B cell (primary cell): ENCODE results near the gene BACH2. TPM values are rescaled to one million over a fixed set of nuclear protein-coding genes. Genes with fewer than 3 reads are reported as not detected.
A peak's percentile ranks its signal among the peaks of the same experiment; 100 is the strongest.

Experiments used
- ATAC-seq: fragments of 200-7000 bp; cut with Tn5 transposase; one replicate; pipeline ENCODE4 v1.10.0; 2021; ENCODE audit warnings: low read depth, mild to moderate bottlenecking, moderate number of reproducible peaks, moderate library complexity
- CTCF ChIA-PET: fragments of 350-600 bp; sonication (Branson Sonifier 250); formaldehyde crosslinking; loops from one replicate; lab custom pipeline; 2021; ENCODE audit warnings: antibody characterized with exemption, inconsistent platforms; lab: Charles Lee
- POLR2A ChIA-PET: fragments of 350-600 bp; sonication (Branson Sonifier 250); formaldehyde crosslinking; loops from one replicate; lab custom pipeline; 2021; ENCODE audit warnings: antibody characterized with exemption; lab: Charles Lee
- DNase-seq: peaks from one replicate; pipeline ENCODE4 v3.0.0; 2013
- H2AFZ ChIP-seq: 2 replicates; pipeline ENCODE4 v1.6.1; 2012; ENCODE audit warnings: mild to moderate bottlenecking, low read depth, low read length; ENCODE audit not compliant: insufficient read depth, poor library complexity, severe bottlenecking
- H3K27ac ChIP-seq, 2 donors: 1 replicate in 1 of 2; 2 replicates in 1 of 2; pipeline ENCODE4 v1.5.1; 2012 to 2013; ENCODE audit warnings: low read length in 2 of 2, mild to moderate bottlenecking in 2 of 2, moderate library complexity in 1 of 2
- H3K27me3 ChIP-seq, 4 experiments: fragments of 200-600 bp in 1 of 4; sonication (generic) in 1 of 4; replicated peaks in 1 of 4; 1 replicate in 2 of 4; 2 replicates in 2 of 4; pipeline versions ENCODE4 v1.6.1 to v1.7.0; 2013 to 2016; ENCODE audit warnings: low read length in 3 of 4, mild to moderate bottlenecking in 2 of 4, mixed read lengths in 1 of 4, moderate library complexity in 1 of 4; ENCODE audit not compliant: insufficient read depth in 4 of 4, control insufficient read depth in 3 of 4; ENCODE audit errors: control extremely low read depth in 1 of 4
- H3K36me3 ChIP-seq, 2 experiments: replicated peaks in 1 of 2; 1 replicate in 1 of 2; 2 replicates in 1 of 2; pipeline versions ENCODE4 v1.6.1 to v1.7.1; 2013; ENCODE audit warnings: low read length in 1 of 2; ENCODE audit not compliant: insufficient read depth in 2 of 2, control insufficient read depth in 1 of 2; ENCODE audit errors: control extremely low read depth in 1 of 2, extremely low read depth in 1 of 2
- H3K4me1 ChIP-seq, 2 donors: fragments of 200-600 bp in 1 of 2; sonication (generic) in 1 of 2; 1 replicate in 1 of 2; 2 replicates in 1 of 2; pipeline versions ENCODE4 v1.5.1 to v1.6.1; 2013 to 2017; ENCODE audit warnings: low read length in 2 of 2; ENCODE audit not compliant: control insufficient read depth in 2 of 2, insufficient read depth in 2 of 2
- H3K4me2 ChIP-seq: replicated peaks from 2 replicates; pipeline ENCODE3; 2012; ENCODE audit warnings: mild to moderate bottlenecking, low read depth, low read length; ENCODE audit not compliant: poor library complexity, severe bottlenecking
- H3K4me3 ChIP-seq, 5 experiments: fragments of 200-600 bp in 1 of 5; sonication (generic) in 1 of 5; 1 replicate in 3 of 5; 2 replicates in 2 of 5; pipeline versions ENCODE4 v1.5.1 to v1.7.0; 2011 to 2016; ENCODE audit warnings: low read length in 4 of 5, mild to moderate bottlenecking in 4 of 5, low read depth in 2 of 5, control low read depth in 1 of 5, moderate library complexity in 1 of 5; ENCODE audit not compliant: insufficient read depth in 1 of 5; ENCODE audit errors: control extremely low read depth in 1 of 5, extremely low read depth in 1 of 5
- H3K79me2 ChIP-seq: fragments of 200-600 bp; sonication (generic); one replicate; pipeline ENCODE4 v1.6.0; 2016; ENCODE audit warnings: low read length; ENCODE audit not compliant: control insufficient read depth, insufficient read depth
- H3K9ac ChIP-seq: fragments of 200-600 bp; sonication (generic); 2 replicates; pipeline ENCODE4 v1.6.1; 2017; ENCODE audit warnings: mild to moderate bottlenecking, low read length, moderate library complexity
- H3K9me3 ChIP-seq, 3 donors: one replicate each; pipeline versions ENCODE4 v1.6.1 to v1.7.1; 2013; ENCODE audit warnings: low read length in 2 of 3; ENCODE audit not compliant: control insufficient read depth in 2 of 3, insufficient read depth in 1 of 3; ENCODE audit errors: control extremely low read depth in 1 of 3
- H4K20me1 ChIP-seq: 2 replicates; pipeline ENCODE4 v1.6.0; 2012; ENCODE audit warnings: mild to moderate bottlenecking, low read length; ENCODE audit not compliant: insufficient read depth, control insufficient read depth, poor library complexity, severe bottlenecking
- H3K27ac Mint-ChIP-seq: one replicate; pipeline ENCODE4 v1.8.0; 2021; ENCODE audit warnings: mixed read lengths
- H3K27me3 Mint-ChIP-seq: one replicate; pipeline ENCODE4 v1.8.0; 2021; ENCODE audit warnings: mixed read lengths
- H3K4me1 Mint-ChIP-seq: one replicate; pipeline ENCODE4 v1.8.0; 2021; ENCODE audit warnings: mixed read lengths
- H3K4me3 Mint-ChIP-seq: one replicate; pipeline ENCODE4 v1.8.0; 2021; ENCODE audit warnings: mixed read lengths
- H3K9me3 Mint-ChIP-seq: one replicate; pipeline ENCODE4 v1.8.0; 2022; ENCODE audit warnings: mixed read lengths; ENCODE audit not compliant: insufficient read depth
- EZH2 ChIP-seq: IDR thresholded peaks from 2 replicates; pipeline ENCODE4 v1.6.1; 2012; ENCODE audit warnings: borderline replicate concordance, low read depth, mild to moderate bottlenecking, moderate library complexity, low read length; ENCODE audit not compliant: insufficient read depth, poor library complexity, severe bottlenecking
- WGBS: methylation state at CpG from one replicate; pipeline ENCODE4 v1.1.5; 2013; ENCODE audit warnings: missing lambda C conversion rate; ENCODE audit not compliant: insufficient coverage; 5-methylcytosine and 5-hydroxymethylcytosine counted together
- intact Hi-C: fragments of 100-400 bp; cut with micrococcal nuclease; formaldehyde crosslinking; loops from one replicate; pipeline ENCODE4 v1.10.0; 2022
- polyA plus RNA-seq: library from polyadenylated mRNA; depleted of rRNA; stranded (reverse); fragments of >200 nt; gene quantifications from 2 replicates; pipeline ENCODE4 v1.2.3, GENCODE V29; 2012
- total RNA-seq, 2 donors: library from RNA; stranded (reverse); fragments of 120-200 nt in 1 of 2; gene quantifications; 1 replicate in 1 of 2; 2 replicates in 1 of 2; pipeline versions ENCODE4 v1.2.3 to v1.2.4, GENCODE V29; 2013 to 2022
- TF ChIP-seq, protein P1 (sequence below): fragments of 200-600 bp; IDR thresholded peaks from one replicate; pipeline ENCODE4 v1.8.0; 2022; ENCODE audit warnings: antibody characterized with exemption, mild to moderate bottlenecking

The BACH2 gene
- total and polyA plus RNA-seq, 2 donors (not counting 1 experiment from before 2014, with no cell fraction given), result 41.1 to 235 TPM

DNA sequence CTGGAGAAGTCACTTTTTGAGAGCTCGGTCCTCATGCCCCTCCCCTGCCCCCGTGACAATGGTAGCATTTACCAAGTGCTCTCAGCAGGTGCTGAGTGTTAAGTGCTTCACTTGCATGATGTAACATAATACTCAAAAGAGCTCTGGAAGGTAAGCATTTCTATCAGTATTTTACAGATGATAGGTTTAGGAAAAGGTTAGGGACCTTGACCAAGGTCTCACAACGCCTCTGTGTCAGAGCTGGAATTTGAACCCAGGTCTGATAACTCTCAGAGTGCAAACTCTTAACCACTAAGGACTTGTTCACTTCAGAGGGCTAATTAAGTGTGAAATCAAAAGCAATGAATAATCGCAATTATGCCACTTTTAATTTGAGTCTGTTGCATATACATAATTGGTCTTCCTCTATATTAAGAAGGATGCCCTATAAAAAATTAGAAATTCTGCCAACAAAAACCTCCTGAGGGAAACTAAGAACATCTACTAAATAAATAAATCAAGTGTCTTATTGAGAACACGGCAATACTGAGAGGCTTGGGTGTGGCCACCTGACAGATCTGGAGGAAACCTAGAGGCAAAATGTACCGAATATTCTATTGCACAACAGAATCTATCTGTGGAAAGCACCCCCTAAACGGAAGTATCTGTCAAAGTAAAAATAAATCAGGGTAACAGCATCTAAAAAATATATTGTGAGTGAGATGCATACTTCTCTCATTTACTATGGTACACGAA, 109.8 kb downstream of the BACH2 start:
- POLR2A ChIA-PET, result no interaction called here
- peaks cover 88% of the 10 kb centered on the region for H3K4me1 Mint-ChIP-seq
- TF ChIP-seq, protein P1, sequence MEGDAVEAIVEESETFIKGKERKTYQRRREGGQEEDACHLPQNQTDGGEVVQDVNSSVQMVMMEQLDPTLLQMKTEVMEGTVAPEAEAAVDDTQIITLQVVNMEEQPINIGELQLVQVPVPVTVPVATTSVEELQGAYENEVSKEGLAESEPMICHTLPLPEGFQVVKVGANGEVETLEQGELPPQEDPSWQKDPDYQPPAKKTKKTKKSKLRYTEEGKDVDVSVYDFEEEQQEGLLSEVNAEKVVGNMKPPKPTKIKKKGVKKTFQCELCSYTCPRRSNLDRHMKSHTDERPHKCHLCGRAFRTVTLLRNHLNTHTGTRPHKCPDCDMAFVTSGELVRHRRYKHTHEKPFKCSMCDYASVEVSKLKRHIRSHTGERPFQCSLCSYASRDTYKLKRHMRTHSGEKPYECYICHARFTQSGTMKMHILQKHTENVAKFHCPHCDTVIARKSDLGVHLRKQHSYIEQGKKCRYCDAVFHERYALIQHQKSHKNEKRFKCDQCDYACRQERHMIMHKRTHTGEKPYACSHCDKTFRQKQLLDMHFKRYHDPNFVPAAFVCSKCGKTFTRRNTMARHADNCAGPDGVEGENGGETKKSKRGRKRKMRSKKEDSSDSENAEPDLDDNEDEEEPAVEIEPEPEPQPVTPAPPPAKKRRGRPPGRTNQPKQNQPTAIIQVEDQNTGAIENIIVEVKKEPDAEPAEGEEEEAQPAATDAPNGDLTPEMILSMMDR, result no peak
- no peak for TF ChIP-seq EZH2
- H3K4me3 Mint-ChIP-seq, result peak overlapping the region; percentile 84
- Histone ChIP-seq H3K36me3 (peaks cover 2 to 18% of the 10 kb centered on the region in 2 experiments), H3K27ac (peak overlapping the region; percentile 79 to 90), H3K9ac (peak overlapping the region; percentile 52), H2AFZ (peak overlapping the region; percentile 21), H3K9me3 (peaks cover 0 to 8% (median 0%) of the 10 kb centered on the region in 3 donors), H3K27me3 (no peaks in the 10 kb centered on the region), H3K4me2 (peak overlapping the region; percentile 72), H3K4me1 (peaks cover 72 to 75% of the 10 kb centered on the region in 2 donors), H3K4me3 (peak overlapping the region; percentile 6 to 59 (median 24)), H4K20me1 (peaks cover 40% of the 10 kb centered on the region), H3K79me2 (peaks cover 98% of the 10 kb centered on the region)
- CTCF ChIA-PET, result interaction anchor here (0.8 to 1.4 kb wide), 6 partner anchors 30 to 292 kb away, joined by 3 to 7 read pairs (median 4); no protein-coding TSS in a partner anchor
- WGBS, result no CpG with 5 or more reads among the region's 8 CpGs
- DNase-seq (peak; percentile 66), ATAC-seq (peak; percentile 58)
- H3K27ac Mint-ChIP-seq, result peak overlapping the region; percentile 96
- no peaks in the 10 kb centered on the region for H3K27me3 Mint-ChIP-seq
- H3K9me3 Mint-ChIP-seq, result no peaks in the 10 kb centered on the region
- intact Hi-C loops, result loop anchor here (2.0 kb wide), 1 partner anchor 14 kb away; no protein-coding TSS in a partner anchor

DNA sequence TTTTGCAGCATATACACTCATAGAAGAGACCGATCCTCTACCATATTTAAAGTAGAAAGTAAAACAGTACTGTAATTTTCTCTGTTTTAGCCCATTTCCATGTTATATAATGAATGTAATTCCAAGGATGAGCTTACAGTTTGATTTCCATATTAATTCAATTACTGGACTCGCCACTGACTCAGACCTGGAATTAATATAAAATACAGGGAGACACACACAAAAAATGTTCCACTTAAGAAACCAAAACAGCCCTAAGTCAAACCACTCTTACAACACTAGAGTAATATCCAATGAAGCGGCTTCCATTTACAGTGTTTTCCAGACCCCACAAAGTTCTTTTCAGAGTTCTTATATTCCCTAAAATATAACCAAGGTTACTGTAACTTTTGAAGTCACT, 110.6 kb downstream of the BACH2 start:
- peak overlapping the region; percentile 72 for H3K4me2 ChIP-seq
- intact Hi-C loops, result loop anchor here (2.0 kb wide), 1 partner anchor 13 kb away; no protein-coding TSS in a partner anchor
- H4K20me1 ChIP-seq, result peaks cover 47% of the 10 kb centered on the region
- Mint-ChIP-seq H3K27ac (peak overlapping the region; percentile 96), H3K27me3 (no peaks in the 10 kb centered on the region), H3K4me3 (peak overlapping the region; percentile 84), H3K4me1 (peaks cover 84% of the 10 kb centered on the region), H3K9me3 (no peaks in the 10 kb centered on the region)
- H2AFZ ChIP-seq, result no peak overlapping the region
- H3K36me3 ChIP-seq, result peaks cover 2 to 22% of the 10 kb centered on the region in 2 experiments
- H3K4me3 ChIP-seq, result peak overlapping the region in 1 of 5 experiments; percentile 10
- ChIA-PET CTCF (interaction anchor here (0.8 to 1.4 kb wide), 6 partner anchors 30 to 293 kb away, joined by 3 to 7 read pairs (median 4); no protein-coding TSS in a partner anchor), POLR2A (no interaction called here)
- TF ChIP-seq, protein P1, result no peak
- no peak for TF ChIP-seq EZH2
- 100% methylated on average over 2 of the region's 3 CpGs for WGBS
- H3K9ac ChIP-seq, result peak overlapping the region; percentile 52
- H3K79me2 ChIP-seq, result peaks cover 99% of the 10 kb centered on the region
- peaks cover 0 to 8% (median 0%) of the 10 kb centered on the region in 3 donors for H3K9me3 ChIP-seq
- H3K4me1 ChIP-seq, result peaks cover 66 to 67% of the 10 kb centered on the region in 2 donors
- DNase-seq, result no peak
- no peaks in the 10 kb centered on the region for H3K27me3 ChIP-seq
- no peak for ATAC-seq
- H3K27ac ChIP-seq, result peak overlapping the region; percentile 79 to 90
